Keratinocyte (primary cell): ENCODE results near the gene SLC2A9. TPM values are rescaled to one million over a fixed set of nuclear protein-coding genes. Genes with fewer than 3 reads are reported as not detected.

ENCODE experiments used
- DNase-seq: peaks from one replicate; pipeline ENCODE4 v3.0.0-alpha.2; 2011; ENCODE audit warnings: low read depth, missing footprints, low spot score
- FAIRE-seq: peaks from 2 replicates; lab custom pipeline; 2011; peaks lifted over from hg19 to GRCh38; lab: Jason Lieb, UNC
- H2AFZ ChIP-seq: 2 replicates; pipeline ENCODE4 v1.6.0; 2012; ENCODE audit warnings: low read length, control low read depth, inconsistent platforms; ENCODE audit not compliant: control insufficient read depth
- H3K27ac ChIP-seq: 2 replicates; pipeline ENCODE4 v1.5.1; 2011; ENCODE audit warnings: low read length; ENCODE audit not compliant: control insufficient read depth, insufficient read depth
- H3K27me3 ChIP-seq: 3 replicates; pipeline ENCODE4 v1.6.0; 2011; ENCODE audit warnings: low read length; ENCODE audit not compliant: control insufficient read depth, insufficient read depth; ENCODE audit errors: extremely low read depth
- H3K36me3 ChIP-seq, 2 experiments: 2 replicates in 1 of 2; 3 replicates in 1 of 2; pipeline ENCODE4 v1.5.1; 2011; ENCODE audit warnings: low read length in 2 of 2, mild to moderate bottlenecking in 1 of 2; ENCODE audit not compliant: control insufficient read depth in 2 of 2, insufficient read depth in 2 of 2; ENCODE audit errors: extremely low read depth in 1 of 2
- H3K4me1 ChIP-seq: 3 replicates; pipeline ENCODE4 v1.5.1; 2011; ENCODE audit warnings: low read length; ENCODE audit not compliant: control insufficient read depth, insufficient read depth; ENCODE audit errors: extremely low read depth
- H3K4me2 ChIP-seq: 3 replicates; pipeline ENCODE4 v1.6.0; 2011; ENCODE audit warnings: low read depth, low read length; ENCODE audit not compliant: control insufficient read depth, insufficient read depth; ENCODE audit errors: extremely low read depth
- H3K4me3 ChIP-seq, 3 experiments: fragments of 200-600 bp in 1 of 3; sonication (generic) in 1 of 3; 2 replicates in 2 of 3; 3 replicates in 1 of 3; pipeline ENCODE4 v1.5.1; 2011 to 2016; ENCODE audit warnings: low read length in 3 of 3, mild to moderate bottlenecking in 3 of 3, control low read depth in 2 of 3, inconsistent platforms in 1 of 3, low read depth in 1 of 3, mixed read lengths in 1 of 3, mixed run types in 1 of 3, moderate library complexity in 1 of 3; ENCODE audit not compliant: control insufficient read depth in 2 of 3, insufficient read depth in 2 of 3; ENCODE audit errors: extremely low read depth in 1 of 3
- H3K79me2 ChIP-seq: 2 replicates; pipeline ENCODE4 v1.6.0; 2012; ENCODE audit warnings: low read length; ENCODE audit not compliant: control insufficient read depth, insufficient read depth
- H3K9ac ChIP-seq: 3 replicates; pipeline ENCODE4 v1.6.0; 2011; ENCODE audit warnings: low read length; ENCODE audit not compliant: control insufficient read depth, insufficient read depth; ENCODE audit errors: extremely low read depth
- H3K9me1 ChIP-seq: 3 replicates; pipeline ENCODE4 v1.6.0; 2011; ENCODE audit warnings: low read length; ENCODE audit not compliant: control insufficient read depth, insufficient read depth; ENCODE audit errors: extremely low read depth
- H3K9me3 ChIP-seq: 2 replicates; pipeline ENCODE4 v1.5.1; 2012; ENCODE audit warnings: low read depth, low read length; ENCODE audit not compliant: control insufficient read depth
- H4K20me1 ChIP-seq: 3 replicates; pipeline ENCODE4 v1.6.0; 2011; ENCODE audit warnings: low read length; ENCODE audit not compliant: control insufficient read depth, insufficient read depth; ENCODE audit errors: extremely low read depth
- CTCF ChIP-seq, 3 experiments: IDR thresholded peaks in 1 of 3; conservative IDR thresholded peaks in 1 of 3; optimal IDR thresholded peaks in 1 of 3; 2 replicates in 2 of 3; 3 replicates in 1 of 3; pipeline versions ENCODE3 to v1.5.1; 2011; ENCODE audit warnings: low read length in 3 of 3, mild to moderate bottlenecking in 3 of 3, moderate library complexity in 2 of 3, control low read depth in 1 of 3, inconsistent platforms in 1 of 3; ENCODE audit not compliant: insufficient read depth in 2 of 3; ENCODE audit errors: extremely low read depth in 1 of 3
- EZH2 ChIP-seq: IDR thresholded peaks from one replicate; pipeline ENCODE4 v1.6.1; 2012; ENCODE audit warnings: inconsistent platforms, mild to moderate bottlenecking, low read length, moderate library complexity
- dilution Hi-C: fragments of 300-500 bp; cut with MboI; formaldehyde crosslinking; loops from one replicate; pipeline ENCODE4 v1.7.0; 2020; ENCODE audit warnings: low sequenced_read_pairs; ENCODE audit not compliant: extremely low pct_ligation_motif_present
- polyA plus RNA-seq, 5 experiments: library from polyadenylated mRNA; depleted of rRNA in 3 of 5; stranded (reverse) in 3 of 5; stranded (forward) in 1 of 5; unstranded in 1 of 5; fragments of >200 nt; gene quantifications; 1 replicate in 1 of 5; 2 replicates in 3 of 5; 3 replicates in 1 of 5; pipeline versions ENCODE4 v1.2.1 to v1.2.3, GENCODE V29; 2011 to 2012; ENCODE audit warnings: missing spikeins in 2 of 5, low read depth in 1 of 5, low replicate concordance in 1 of 5

SLC2A9 gene
- polyA plus RNA-seq, 1 donor (not counting 4 experiments of a cell fraction or from before 2014, with no cell fraction given), result 37.3 TPM

GRCh38 chr4:10035130-10035529, 13.8 kb upstream of the SLC2A9 start:
- dilution Hi-C loops, result no loop called here
- Histone ChIP-seq H4K20me1 (no peaks in the 10 kb centered on the region), H3K9me3 (no peaks in the 10 kb centered on the region), H3K79me2 (no peaks in the 10 kb centered on the region), H3K9me1 (no peaks in the 10 kb centered on the region), H3K27ac (no peak overlapping the region), H3K9ac (no peak overlapping the region), H3K4me2 (no peak overlapping the region), H3K4me3 (no peak overlapping the region), H3K4me1 (peaks cover 23% of the 10 kb centered on the region), H3K36me3 (no peaks in the 10 kb centered on the region), H3K27me3 (peaks cover 3% of the 10 kb centered on the region), H2AFZ (no peak overlapping the region)
- TF ChIP-seq CTCF (optimal IDR thresholded peaks at IDR 0.05 in 1 of 3, IDR thresholded peaks at IDR 0.05 in 1 of 3, conservative IDR thresholded peaks at IDR 0.05 in 1 of 3; ENCODE audit: extremely low read depth in 1 of 3, insufficient read depth in 2 of 3, low read length in 3 of 3) (no peak), EZH2 (no peak)
- no peak for DNase-seq
- FAIRE-seq, result no peak

DNA sequence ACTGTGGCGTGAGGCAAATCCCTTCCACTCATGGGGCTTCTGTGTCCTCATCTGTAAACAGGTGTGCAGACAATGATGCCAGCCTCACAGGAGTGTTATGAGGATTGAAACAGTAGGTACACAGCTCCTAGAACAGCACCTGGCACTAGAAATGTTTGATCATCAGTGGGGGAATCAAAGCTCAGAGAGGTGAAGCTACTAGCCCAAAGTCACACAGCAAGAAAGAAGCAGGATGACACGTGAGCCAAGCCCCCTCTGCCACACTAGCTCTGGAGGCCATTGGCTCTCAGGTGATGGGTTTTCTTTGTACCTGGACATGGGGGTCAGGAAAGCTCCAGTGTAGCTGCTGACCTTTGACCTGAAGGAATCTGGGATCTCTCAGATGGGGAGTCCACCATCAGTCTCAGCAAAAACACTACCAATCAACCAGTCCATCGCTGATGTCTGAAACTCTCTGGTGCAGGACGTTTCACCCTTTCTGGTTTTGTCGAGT, 13.4 kb upstream of the SLC2A9 start:
- Histone ChIP-seq H3K4me1 (peaks cover 23% of the 10 kb centered on the region), H3K4me3 (no peak overlapping the region), H2AFZ (no peak overlapping the region), H4K20me1 (no peaks in the 10 kb centered on the region), H3K4me2 (no peak overlapping the region), H3K79me2 (no peaks in the 10 kb centered on the region), H3K9me1 (no peaks in the 10 kb centered on the region), H3K9me3 (no peaks in the 10 kb centered on the region), H3K9ac (no peak overlapping the region), H3K27me3 (peaks cover 3% of the 10 kb centered on the region), H3K27ac (no peak overlapping the region), H3K36me3 (no peaks in the 10 kb centered on the region)
- DNase-seq, result no peak
- TF ChIP-seq CTCF (optimal IDR thresholded peaks at IDR 0.05 in 1 of 3, IDR thresholded peaks at IDR 0.05 in 1 of 3, conservative IDR thresholded peaks at IDR 0.05 in 1 of 3; ENCODE audit: extremely low read depth in 1 of 3, insufficient read depth in 2 of 3, low read length in 3 of 3) (no peak), EZH2 (no peak)
- dilution Hi-C loops, result no loop called here
- no peak for FAIRE-seq
